Keratinocyte (primary cell): ENCODE results near the gene GRAMD1B.

Source experiments
- EZH2 ChIP-seq: IDR thresholded peaks from one replicate; pipeline ENCODE4 v1.6.1; 2012; ENCODE audit warnings: inconsistent platforms, mild to moderate bottlenecking, low read length, moderate library complexity
- TF ChIP-seq, protein P1 (sequence below), 3 experiments: IDR thresholded peaks in 1 of 3; conservative IDR thresholded peaks in 1 of 3; optimal IDR thresholded peaks in 1 of 3; 2 replicates in 2 of 3; 3 replicates in 1 of 3; pipeline versions ENCODE3 to v1.5.1; 2011; ENCODE audit warnings: low read length in 3 of 3, mild to moderate bottlenecking in 3 of 3, moderate library complexity in 2 of 3, control low read depth in 1 of 3, inconsistent platforms in 1 of 3; ENCODE audit not compliant: insufficient read depth in 2 of 3; ENCODE audit errors: extremely low read depth in 1 of 3

DNA sequence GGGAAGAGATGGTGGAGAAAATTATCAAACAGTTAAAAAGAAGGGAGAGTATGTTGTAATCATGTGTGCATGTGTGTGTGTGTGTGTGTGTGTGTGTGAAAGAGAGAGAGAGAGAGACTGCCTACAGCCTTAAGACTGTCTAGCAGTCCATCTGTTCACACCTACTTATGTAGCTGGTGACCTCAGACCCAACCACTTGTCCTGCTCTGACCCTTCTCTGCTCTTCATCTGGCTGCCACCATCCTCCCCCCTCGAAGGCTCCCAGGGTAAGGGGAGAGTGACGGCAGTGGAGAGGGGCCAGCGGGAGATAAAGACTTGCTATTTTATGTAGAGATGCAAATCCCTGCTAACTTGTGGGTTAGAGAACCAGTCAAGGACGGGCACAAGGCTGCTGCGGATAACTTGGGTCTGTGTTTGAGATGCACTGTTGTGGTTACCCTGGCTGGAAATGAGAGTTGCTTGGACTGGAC, 24.9 kb upstream of the GRAMD1B start:
- TF ChIP-seq, protein P1, sequence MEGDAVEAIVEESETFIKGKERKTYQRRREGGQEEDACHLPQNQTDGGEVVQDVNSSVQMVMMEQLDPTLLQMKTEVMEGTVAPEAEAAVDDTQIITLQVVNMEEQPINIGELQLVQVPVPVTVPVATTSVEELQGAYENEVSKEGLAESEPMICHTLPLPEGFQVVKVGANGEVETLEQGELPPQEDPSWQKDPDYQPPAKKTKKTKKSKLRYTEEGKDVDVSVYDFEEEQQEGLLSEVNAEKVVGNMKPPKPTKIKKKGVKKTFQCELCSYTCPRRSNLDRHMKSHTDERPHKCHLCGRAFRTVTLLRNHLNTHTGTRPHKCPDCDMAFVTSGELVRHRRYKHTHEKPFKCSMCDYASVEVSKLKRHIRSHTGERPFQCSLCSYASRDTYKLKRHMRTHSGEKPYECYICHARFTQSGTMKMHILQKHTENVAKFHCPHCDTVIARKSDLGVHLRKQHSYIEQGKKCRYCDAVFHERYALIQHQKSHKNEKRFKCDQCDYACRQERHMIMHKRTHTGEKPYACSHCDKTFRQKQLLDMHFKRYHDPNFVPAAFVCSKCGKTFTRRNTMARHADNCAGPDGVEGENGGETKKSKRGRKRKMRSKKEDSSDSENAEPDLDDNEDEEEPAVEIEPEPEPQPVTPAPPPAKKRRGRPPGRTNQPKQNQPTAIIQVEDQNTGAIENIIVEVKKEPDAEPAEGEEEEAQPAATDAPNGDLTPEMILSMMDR (optimal IDR thresholded peaks at IDR 0.05 in 1 of 3, IDR thresholded peaks at IDR 0.05 in 1 of 3, conservative IDR thresholded peaks at IDR 0.05 in 1 of 3; ENCODE audit: extremely low read depth in 1 of 3, insufficient read depth in 2 of 3, low read length in 3 of 3), result no peak
- TF ChIP-seq EZH2, result no peak
